Measurements from ENCODE around the gene FBXO24.

Gene FBXO24

GRCh38 chr7:100626055-100626454 is 39.9 kb downstream of the FBXO24 start:
- DNase-seq, result no peak

DNA sequence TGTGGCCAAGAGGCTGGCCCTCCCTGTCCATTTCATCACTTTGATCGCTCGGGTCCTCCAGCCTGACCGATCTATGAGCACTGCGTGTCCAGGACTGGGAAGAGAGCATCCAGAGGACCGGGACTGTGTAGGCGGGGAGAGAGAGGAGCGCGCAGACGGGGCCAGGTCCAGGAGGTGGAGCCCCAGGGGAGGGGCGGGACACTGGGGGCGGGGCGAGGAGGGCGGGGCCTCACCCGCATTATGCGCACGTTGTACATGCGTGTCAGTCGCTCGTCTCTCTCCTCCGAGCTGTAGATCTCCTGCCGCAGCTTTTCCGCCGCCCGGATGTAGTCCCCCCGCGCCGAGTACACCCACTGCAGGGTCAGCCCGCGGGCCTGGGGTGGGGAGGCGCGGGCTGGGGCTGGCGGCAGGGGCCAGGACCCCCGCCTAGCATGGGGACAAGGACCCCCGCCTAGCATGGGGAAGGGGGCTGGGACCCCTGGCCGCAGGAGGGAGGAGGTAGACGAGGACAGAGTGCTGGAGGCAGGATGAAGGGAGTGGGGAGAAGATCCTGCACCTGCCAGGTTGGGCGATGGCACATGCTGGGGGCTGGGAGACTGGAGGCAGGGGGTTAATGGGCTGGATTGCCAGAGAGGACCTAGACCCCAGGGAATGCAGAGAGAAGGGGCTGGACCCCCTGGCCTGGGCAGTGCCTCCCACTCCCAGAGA is 40.6 kb downstream of the FBXO24 start:
- DNase-seq, result peak; percentile 86

GRCh38 chr7:100627238-100627549 is 41.1 kb downstream of the FBXO24 start:
- DNase-seq, result no peak

DNA sequence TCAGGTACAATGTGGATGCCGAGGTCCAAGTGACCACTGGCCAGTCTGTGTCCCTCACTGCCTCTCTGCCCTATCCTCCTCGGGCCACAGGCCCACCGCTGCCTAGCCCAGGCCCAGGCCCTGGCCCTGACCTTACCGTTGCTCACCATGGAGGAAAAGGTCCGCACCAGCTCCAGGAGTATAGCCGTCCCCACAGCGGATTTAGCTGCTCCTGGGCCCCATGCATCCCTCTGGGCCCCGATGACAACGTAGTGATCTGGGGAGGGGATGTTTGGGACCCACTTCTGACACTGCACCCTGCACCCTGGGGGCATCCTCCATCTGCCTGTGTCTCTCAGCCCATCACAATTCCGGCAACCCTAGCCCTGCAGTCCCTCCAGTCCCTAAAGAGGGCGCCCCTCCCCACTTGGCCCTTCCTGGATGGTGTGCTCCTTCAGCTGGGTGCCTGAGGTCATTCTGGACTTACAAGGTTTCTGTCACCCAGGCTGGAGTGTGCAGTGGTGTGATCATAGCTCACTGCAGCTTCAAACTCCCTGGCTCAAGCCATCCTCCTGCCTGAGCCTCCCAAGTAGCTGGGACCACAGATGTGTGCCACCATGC is 43.1 kb downstream of the FBXO24 start:
- DNase-seq, result no peak

DNA sequence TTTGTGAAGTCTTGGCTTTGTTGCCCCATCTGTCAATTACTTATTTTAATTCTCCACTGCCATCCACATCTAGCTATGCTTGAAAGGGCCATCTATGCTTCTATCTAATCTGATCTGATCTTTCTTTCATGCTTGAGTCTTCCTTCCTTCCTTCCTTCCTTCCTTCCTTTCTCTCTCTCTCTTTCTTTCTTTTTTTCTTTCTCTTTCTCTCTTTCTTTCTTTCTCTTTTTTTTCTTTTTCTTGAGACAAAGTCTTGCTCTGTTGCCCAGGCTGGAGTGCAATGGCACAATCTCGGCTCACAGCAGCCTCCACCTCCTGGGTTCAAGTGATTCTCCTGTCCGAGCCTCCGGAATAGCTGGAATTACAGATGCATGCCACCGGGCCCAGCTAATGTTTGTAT is 43.9 kb downstream of the FBXO24 start:
- no peak for DNase-seq

DNA sequence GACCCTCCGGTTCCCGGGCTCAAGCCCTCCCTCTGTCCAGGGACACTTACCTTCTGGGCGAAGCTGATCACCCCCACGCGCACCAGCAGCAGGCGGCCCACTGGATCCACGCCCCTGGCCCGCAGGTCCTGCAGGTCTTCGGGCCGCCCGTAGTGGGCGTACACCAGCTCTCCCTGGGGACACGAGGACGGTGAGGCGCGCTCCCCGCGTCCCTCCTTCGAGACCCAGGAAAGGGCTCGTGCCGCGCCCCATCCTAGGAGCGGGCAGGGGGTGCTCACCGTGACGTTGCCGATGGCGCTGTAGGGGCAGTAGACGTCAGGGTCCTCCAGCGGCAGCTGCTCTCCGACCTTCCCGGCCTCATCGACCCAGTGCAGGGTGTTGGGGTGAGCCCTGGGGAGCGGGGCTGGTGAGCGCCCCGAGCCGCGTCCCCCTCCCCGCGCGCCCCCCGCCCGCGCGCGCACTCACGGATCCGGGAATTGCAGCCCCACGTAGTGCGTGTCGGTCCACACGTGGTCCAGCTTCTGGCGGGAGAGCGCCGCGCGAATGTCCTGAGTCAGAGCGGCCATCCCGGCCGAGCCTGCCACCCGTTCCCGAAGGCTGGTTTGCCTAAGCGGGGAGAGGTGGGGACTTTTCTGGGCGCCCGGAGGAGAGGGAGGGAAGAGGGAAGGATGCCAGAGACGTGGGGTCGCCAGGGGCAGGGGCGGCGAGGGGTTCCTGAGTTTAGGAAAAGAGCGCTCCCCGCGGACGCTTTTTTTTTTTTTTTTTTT is 47.0 kb downstream of the FBXO24 start:
- peak; percentile 18 for DNase-seq

GRCh38 chr7:100639995-100640516 is 53.9 kb downstream of the FBXO24 start:
- no peak for DNase-seq

GRCh38 chr7:100640517-100641440 is 54.7 kb downstream of the FBXO24 start:
- DNase-seq, result no peak

- no peak for DNase-seq
These were observed 55.3 kb downstream of the FBXO24 start, which contains the start of gene TFR2 for GRCh38 chr7:100641463-100641859. TSS of gene TFR2 (minus strand) at chr7:100641552. CDS start at chr7:100641509, 43 bp downstream.

- DNase-seq, result no peak
These were observed 55.9 kb downstream of the FBXO24 start for GRCh38 chr7:100641860-100642533.

GRCh38 chr7:100642534-100642907 is 56.4 kb downstream of the FBXO24 start:
- no peak for DNase-seq

DNA sequence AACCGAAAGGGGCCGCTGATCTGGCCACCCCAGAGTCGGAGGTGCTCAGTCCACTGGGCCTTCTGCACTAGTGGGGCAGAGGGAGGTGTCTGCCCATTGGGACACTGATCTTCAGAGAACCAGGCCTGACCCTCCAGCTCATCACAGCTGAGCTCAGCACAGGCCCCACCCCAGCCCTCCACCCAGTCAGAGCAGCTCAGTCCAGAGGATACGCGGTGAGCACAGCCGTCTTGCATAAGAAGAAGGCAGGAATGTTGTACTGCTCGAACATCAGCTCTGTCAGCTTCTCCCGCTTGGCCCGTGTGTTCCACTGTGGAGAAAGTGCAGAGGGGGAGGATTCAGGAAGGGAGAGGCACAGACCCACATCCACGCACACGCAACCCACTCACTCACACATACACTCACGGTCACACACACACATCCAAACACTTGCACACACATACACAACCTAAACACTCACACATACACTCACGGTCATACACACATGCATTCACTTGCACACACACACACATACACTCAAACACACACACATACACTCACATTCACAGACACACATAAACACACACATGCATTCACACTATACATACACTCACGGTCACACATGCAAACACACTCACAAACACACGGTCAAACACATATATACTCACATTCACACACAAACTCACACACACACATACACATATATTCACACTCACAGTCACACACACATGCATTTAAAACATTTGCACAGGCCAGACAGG is 63.9 kb downstream of the FBXO24 start:
- no peak for DNase-seq
